Brain microvascular endothelial cell (primary cell): ENCODE results near the gene SAFB2.

Source experiments
- DNase-seq: peaks from one replicate; pipeline ENCODE4 v3.0.0-alpha.2; 2020
- H3K27ac ChIP-seq: fragments of 250-450 bp; sonication (Bioruptor Pico); 2 replicates; pipeline ENCODE4 v1.5.1; 2020; ENCODE audit warnings: mild to moderate bottlenecking, moderate library complexity
- H3K27me3 ChIP-seq: fragments of 250-450 bp; sonication (Bioruptor Pico); replicated peaks from 2 replicates; pipeline ENCODE4 v1.5.1; 2020; ENCODE audit warnings: mild to moderate bottlenecking
- H3K36me3 ChIP-seq: fragments of 250-450 bp; sonication (Bioruptor Pico); replicated peaks from 2 replicates; pipeline ENCODE4 v1.5.1; 2020; ENCODE audit warnings: mild to moderate bottlenecking
- H3K4me3 ChIP-seq: 2 replicates; pipeline ENCODE4 v1.5.1; 2011; ENCODE audit warnings: low read depth, mild to moderate bottlenecking, control low read depth, low read length, moderate library complexity
- CTCF ChIP-seq: IDR thresholded peaks from 2 replicates; pipeline ENCODE4 v1.5.1; 2011; ENCODE audit warnings: low read depth, mild to moderate bottlenecking, moderate library complexity, low read length, control low read depth, inconsistent platforms; ENCODE audit errors: missing control alignments
- in situ Hi-C: cut with HindIII; loops from 2 replicates; pipeline ENCODE4 v1.10.0; 2017; ENCODE audit warnings: low sequenced_read_pairs, low pct_ligation_motif_present

The SAFB2 gene

GRCh38 chr19:5563935-5564612 lies 58.5 kb downstream of the SAFB2 start:
- Histone ChIP-seq H3K4me3 (no peak overlapping the region), H3K27ac (no peak overlapping the region), H3K36me3 (no peaks in the 10 kb centered on the region), H3K27me3 (peaks cover 28% of the 10 kb centered on the region)
- no peak for TF ChIP-seq CTCF
- DNase-seq, result peak; percentile 23
- in situ Hi-C loops, result no loop called here

GRCh38 chr19:5563008-5563431 lies 59.6 kb downstream of the SAFB2 start:
- Histone ChIP-seq H3K27ac (no peak overlapping the region), H3K27me3 (peaks cover 25% of the 10 kb centered on the region), H3K4me3 (no peak overlapping the region), H3K36me3 (no peaks in the 10 kb centered on the region)
- in situ Hi-C loops, result no loop called here
- no peak for DNase-seq
- TF ChIP-seq CTCF, result peak; percentile 16

- H3K4me3 ChIP-seq, result no peak overlapping the region
- H3K27me3 ChIP-seq, result peaks cover 21% of the 10 kb centered on the region
- DNase-seq, result no peak
- no peak overlapping the region for H3K27ac ChIP-seq
- no peak for TF ChIP-seq CTCF
- in situ Hi-C loops, result no loop called here
- H3K36me3 ChIP-seq, result no peaks in the 10 kb centered on the region
Measured at GRCh38 chr19:5562280-5562679, 60.3 kb downstream of the SAFB2 start.

- peak; percentile 68 for TF ChIP-seq CTCF
- peaks cover 14% of the 10 kb centered on the region for H3K27me3 ChIP-seq
Measured at GRCh38 chr19:5561559-5561958, 61.0 kb downstream of the SAFB2 start.

GRCh38 chr19:5560156-5560555 lies 62.4 kb downstream of the SAFB2 start:
- TF ChIP-seq CTCF, result no peak
- no peak overlapping the region for H3K4me3 ChIP-seq
- peaks cover 4% of the 10 kb centered on the region for H3K27me3 ChIP-seq
- H3K27ac ChIP-seq, result no peak overlapping the region
- no peaks in the 10 kb centered on the region for H3K36me3 ChIP-seq
- in situ Hi-C loops, result no loop called here
- DNase-seq, result no peak

More at GRCh38 chr19:5561559-5561958, 61.0 kb downstream of the SAFB2 start:
- in situ Hi-C loops, result no loop called here
- no peak for DNase-seq
- no peaks in the 10 kb centered on the region for H3K36me3 ChIP-seq
- no peak overlapping the region for H3K27ac ChIP-seq
- H3K4me3 ChIP-seq, result no peak overlapping the region

- in situ Hi-C loops, result no loop called here
- DNase-seq, result no peak
- H3K4me3 ChIP-seq, result no peak overlapping the region
- H3K27ac ChIP-seq, result no peak overlapping the region
- H3K27me3 ChIP-seq, result peaks cover 4% of the 10 kb centered on the region
- TF ChIP-seq CTCF, result no peak
- no peaks in the 10 kb centered on the region for H3K36me3 ChIP-seq
Measured at GRCh38 chr19:5559804-5560133, 62.8 kb downstream of the SAFB2 start.
